HG03342 (cell line): ENCODE results near the gene SPNS2.

Experiments used
- ATAC-seq: cut with Tn5 transposase; IDR thresholded peaks from one replicate; pipeline ENCODE4 v1.9.1; 2021; ENCODE audit warnings: mild to moderate bottlenecking, moderate library complexity; ENCODE audit not compliant: unreplicated experiment

The SPNS2 gene

GRCh38 chr17:4584917-4585637 lies 86.4 kb downstream of the SPNS2 start:
- no peak for ATAC-seq

- ATAC-seq, result no peak
Observed at GRCh38 chr17:4585638-4585994, 86.9 kb downstream of the SPNS2 start.

GRCh38 chr17:4586043-4586442 lies 87.4 kb downstream of the SPNS2 start:
- no peak for ATAC-seq

GRCh38 chr17:4587195-4587594 lies 88.5 kb downstream of the SPNS2 start:
- no peak for ATAC-seq

- ATAC-seq, result no peak
Observed at GRCh38 chr17:4587803-4588202, 89.1 kb downstream of the SPNS2 start.

- no peak for ATAC-seq
Observed at GRCh38 chr17:4588391-4588790, 89.7 kb downstream of the SPNS2 start.
